GM21515 (cell line): Measurements from ENCODE around the gene ABCG4.
"Not testable (repeated sequence)": the region's sequence is repeated elsewhere in the genome, so short reads cannot be mapped to it uniquely, and the experiment has no call there.

Source experiments
- ATAC-seq: cut with Tn5 transposase; IDR thresholded peaks from one replicate; pipeline ENCODE4 v1.9.1; 2021; ENCODE audit not compliant: unreplicated experiment

Gene ABCG4

DNA sequence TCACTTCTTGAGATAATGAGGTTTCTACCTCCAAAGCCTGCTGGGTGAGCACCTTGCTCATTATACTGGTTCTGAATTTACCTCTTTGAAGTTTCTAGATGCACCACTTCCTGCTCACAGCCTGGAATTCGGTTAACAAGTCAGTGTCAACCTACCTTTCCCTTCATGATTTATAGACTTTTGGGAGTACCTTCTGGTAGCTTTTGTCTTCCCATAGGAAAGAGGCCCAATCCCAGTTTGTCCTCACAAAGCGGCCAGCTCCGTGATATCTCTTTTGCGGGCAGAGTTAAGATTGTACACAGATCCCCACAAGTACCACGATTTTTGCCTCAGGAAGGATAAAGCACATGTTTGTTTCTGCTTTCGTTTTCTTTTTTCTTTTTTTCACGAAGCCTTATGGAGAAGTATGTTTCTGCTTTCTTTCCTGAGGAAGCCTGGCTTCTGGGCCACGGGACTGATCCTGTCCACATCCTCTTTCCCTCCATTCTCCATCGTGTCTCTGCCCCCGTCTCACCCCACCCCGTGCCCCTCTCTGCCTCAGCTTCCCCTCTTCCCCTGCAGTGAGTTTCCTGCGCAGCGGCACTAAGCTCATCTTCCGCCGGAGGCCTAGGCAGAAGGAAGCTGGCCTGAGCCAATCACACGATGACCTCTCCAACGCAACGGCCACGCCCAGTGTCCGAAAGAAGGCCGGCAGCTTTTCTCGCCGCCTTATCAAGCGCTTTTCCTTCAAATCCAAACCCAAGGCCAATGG is 33.2 kb upstream of the ABCG4 start:
- ATAC-seq: no peak

GRCh38 chr11:119116235-119116594 is 32.6 kb upstream of the ABCG4 start:
- ATAC-seq: no peak

GRCh38 chr11:119116601-119117000 is 32.3 kb upstream of the ABCG4 start:
- ATAC-seq: no peak

DNA sequence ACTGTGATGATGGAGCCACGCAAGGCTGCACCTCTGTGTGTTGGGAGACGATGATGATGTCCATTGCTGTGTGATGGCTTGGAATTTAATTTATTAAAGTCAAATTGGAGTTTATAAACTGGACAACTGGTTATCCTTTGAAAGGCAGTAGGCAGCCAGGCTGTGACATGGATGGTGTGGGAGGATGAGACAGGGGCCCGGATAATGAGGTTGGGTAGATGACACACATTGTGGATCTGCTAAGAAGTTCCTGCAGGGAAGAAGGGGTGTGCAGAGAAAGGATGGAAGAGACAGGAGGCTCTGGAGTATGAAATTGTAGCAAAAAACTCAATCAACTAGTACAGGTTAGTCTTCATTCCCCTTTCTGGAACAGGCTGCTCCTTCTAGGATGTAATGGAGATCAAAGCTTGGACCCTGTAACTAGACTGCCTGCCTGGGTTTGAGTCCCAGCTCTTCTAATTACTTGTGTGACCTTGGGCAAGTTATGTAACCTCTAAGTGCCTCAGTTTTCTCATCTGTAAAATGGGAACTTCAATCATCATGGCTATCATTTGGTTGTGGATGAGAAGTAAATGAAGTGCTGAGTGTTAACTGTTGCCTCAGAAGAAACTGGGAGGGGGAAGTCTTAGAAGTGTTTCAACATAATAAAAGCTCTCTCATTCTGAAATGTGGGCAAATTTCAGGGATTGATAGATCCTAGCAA is 31.7 kb upstream of the ABCG4 start:
- no peak for ATAC-seq

DNA sequence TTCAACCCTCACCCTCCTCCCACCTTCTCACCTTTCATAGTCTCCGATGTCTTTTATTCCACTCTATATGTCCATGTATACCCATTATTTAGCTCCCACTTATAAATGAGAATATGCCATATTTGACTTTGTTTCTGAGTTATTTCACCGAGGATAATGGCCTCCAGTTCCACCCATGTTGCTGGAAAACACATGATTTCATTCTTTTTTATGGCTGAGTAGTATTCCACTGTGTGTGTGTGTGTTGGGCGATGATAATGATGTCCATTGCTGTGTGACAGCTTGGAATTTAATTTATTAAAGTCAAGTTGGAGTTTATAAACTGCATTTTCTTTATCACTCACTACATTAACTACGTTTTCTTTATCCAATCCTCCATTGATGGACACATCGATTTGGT is 30.6 kb upstream of the ABCG4 start:
- no peak for ATAC-seq

- ATAC-seq: no peak
These were observed 29.9 kb upstream of the ABCG4 start for GRCh38 chr11:119118946-119119345.

DNA sequence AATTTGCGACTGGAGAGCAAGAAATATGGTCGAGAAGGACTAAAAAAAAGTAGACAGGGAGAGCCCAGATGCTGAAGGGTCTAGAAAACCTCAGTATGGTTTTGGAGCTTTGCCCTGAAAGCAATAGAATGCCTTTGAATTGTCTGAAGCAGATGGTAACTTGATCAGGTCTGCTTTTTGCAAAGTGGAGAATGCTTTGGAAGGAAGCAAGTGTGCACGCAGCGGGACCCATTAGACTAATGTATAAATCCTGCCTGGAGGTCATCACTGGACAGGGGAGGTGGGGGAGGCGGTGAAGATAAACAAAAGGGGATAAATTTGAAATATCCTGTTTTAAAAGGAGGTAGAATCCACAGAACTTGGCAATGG is 28.2 kb upstream of the ABCG4 start:
- ATAC-seq: no peak

- ATAC-seq: peak; percentile 94
These were observed 27.6 kb upstream of the ABCG4 start, which contains the start of gene HINFP for GRCh38 chr11:119121008-119121810. HINFP (plus strand) TSS chr11:119121580; CDS start chr11:119126945, 5,365 bp downstream.

DNA sequence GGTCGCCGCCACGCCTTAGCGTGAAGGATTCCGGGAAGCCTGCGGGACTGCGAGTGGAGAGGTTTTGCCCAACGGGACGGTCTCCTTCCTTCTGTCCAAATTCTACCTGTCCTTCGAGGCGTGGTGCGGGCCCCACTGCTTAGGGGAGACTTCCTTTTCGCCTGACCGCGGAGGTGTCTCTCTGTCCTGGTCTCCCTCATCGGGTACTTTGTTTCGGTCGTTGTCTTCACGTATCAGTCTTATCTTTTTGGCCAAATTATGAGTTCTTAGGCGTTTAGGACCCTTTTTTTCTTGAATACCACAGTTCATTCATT is 27.1 kb upstream of the ABCG4 start:
- ATAC-seq: no peak

DNA sequence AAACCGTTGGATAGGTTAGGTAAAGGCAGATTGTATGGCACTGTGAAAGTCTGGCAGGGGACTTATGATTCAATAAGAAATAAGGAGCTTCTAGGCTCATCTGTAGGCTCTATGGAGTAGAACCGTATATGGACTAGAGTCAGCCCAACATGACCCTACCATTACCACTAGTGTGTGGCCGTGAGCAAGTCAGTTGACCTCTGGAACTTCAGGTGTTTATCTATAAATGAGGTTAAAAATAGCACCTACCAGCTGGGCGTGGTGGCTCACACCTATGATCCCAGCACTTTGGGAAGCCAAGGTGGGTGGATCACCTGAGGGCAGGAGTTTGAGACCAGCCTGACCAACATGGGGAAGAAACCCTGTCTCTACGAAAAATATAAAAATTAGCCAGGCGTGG is 23.0 kb upstream of the ABCG4 start:
- ATAC-seq: no peak

DNA sequence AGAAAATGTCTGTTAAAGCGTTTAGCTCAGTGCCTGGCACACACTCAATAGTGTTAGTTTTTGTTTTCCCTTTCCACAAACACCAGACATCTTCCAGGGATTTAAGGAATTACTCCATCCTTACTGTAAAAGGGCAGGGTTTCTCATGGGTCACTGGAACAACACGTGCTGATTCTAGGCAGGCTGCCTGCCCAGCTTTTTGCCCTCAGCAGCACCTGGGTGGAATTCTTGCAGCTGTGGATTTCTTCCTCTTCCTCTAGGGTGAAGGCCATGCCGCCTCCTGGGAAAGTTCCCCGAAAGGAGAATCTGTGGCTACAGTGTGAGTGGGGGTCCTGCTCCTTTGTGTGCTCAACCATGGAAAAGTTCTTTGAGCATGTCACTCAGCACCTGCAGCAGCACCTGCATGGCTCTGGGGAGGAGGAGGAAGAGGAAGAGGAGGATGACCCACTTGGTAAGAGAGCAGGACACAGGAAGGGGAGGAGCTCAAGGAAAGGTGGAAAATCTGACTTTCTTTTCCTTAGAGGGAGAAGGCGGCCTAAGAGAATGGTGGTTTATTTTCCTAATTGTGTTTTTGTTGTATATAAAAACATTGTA is 22.1 kb upstream of the ABCG4 start:
- ATAC-seq: no peak

DNA sequence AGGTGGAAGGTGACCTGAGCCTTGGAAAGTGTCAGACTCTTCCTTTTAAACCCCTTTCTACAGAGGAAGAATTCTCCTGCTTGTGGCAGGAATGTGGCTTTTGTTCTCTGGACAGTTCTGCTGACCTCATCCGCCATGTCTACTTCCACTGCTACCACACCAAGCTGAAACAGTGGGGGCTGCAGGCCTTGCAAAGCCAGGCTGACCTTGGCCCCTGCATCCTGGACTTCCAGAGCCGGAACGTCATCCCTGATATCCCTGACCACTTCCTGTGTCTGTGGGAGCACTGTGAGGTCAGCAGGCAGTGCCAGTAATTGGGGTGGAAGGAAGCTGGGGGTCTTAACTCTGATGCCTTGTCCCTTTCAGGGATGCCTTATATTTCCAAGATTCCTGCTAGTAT is 18.2 kb upstream of the ABCG4 start:
- ATAC-seq: no peak

DNA sequence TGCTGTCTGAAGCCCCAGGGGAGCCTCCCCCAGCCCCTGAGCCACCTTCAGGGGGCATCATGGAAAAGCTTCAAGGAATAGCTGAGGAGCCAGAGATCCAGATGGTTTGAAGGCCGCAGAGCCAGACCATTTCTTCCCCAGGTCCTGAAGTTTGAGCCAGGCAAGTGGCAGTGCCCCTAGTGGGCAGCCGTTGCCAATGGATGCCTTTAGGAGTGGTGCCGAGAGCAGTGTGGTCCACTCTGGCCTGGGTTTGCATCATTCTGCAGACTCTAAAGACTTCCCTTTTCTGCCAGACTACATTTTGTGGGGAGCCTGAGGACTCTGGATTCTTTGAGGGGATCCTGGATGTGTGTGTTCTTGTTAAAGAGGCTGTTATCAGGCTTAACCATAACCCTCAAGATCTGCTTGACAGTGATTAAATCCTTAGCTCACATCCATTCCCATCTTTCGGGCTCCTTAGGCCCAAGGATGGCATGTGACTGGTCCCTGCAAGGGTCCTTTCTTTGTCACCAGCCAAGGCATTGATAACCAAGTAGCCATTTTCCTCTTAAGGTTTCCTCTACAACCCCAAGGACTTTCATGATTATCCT is 14.4 kb upstream of the ABCG4 start:
- no peak for ATAC-seq

DNA sequence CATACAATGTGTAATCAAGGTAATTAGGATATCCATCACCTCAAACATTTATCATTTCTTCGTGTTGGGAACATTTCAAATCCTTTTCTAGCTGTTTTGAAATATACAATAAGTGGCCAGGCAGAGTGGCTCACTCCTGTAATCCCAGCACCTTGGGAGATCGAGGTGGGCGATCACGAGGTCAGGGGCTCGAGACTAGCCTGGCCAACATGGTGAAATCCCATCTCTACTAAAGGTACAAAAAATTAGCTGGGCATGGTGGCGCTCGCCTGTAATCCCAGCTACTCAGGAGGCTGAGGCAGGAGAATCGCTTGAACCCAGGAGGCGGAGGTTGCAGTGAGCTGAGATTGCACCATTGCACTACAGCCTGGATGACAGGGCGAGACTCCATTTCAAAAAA is 9.6 kb upstream of the ABCG4 start:
- ATAC-seq: not testable (repeated sequence)

DNA sequence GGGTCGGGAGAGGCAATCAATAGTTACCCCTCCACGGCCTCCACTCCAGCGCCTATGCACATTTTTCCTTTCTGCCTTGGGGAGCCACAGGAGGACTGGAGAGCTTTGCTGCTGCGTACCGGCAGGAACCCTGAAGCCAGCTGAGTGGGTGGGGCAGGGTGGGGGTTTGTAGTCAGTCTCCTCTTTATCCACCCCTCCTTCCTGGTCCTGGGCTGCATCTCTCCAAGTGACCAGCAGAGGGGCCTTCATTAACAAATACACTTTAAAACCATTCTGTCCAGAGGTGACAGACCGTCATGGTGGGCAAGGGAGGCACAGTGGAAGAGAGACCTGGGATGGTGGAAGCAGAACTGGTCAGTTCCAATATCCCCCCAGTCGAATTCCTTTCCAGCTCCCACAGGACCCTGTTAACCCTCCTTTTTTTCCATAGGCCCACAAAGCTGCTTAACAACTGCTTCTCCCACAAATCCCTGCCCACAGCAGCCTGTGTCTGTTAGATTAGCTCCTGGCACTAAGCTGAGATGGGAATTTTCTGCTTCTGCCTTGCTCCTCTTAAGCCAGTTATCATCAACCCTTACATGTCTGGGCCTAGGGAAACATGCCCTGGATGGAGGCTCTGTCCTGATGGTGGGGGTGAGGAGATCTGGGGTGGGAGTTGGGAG is 3.9 kb upstream of the ABCG4 start:
- ATAC-seq: no peak

GRCh38 chr11:119145551-119145950 is 3.3 kb upstream of the ABCG4 start:
- no peak for ATAC-seq

DNA sequence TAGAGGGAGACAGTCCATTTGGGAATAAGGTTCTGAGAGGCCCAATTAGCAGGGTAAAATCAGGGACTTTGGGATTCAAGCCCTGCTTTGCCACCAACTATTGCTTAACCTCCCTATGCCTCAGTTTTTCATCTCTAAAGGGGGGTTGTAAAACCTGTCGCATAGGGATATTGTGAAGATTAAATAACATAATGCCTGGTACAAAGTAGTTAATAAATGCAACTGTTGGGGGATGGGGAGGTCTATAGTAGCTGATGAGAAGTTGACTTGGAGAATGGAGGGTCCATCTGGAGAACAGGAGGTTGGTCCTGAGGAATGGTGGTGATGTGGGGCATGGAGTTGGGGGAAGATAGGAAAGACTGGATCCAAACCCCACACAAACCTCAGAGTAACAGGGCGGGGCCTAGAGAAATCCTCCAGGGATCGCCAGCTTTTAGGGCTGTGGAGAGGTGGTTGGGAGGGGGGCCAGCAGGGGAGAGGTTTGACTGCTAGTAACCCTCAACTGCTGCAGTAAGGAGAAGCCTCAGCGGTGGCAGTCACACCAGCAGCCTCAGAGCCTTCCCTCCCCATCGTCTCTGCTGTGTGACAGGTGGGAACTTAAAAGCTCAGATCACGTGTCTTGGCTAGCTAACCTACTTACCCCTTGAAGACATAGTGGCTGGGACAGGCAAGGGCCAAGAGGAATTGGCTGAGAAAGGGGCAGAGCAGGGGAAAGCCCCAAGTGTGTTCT is 1.1 kb upstream of the ABCG4 start:
- ATAC-seq: no peak

- no peak for ATAC-seq
These were observed 183 bp upstream of the ABCG4 start for GRCh38 chr11:119148720-119149017.

GRCh38 chr11:119149786-119150275 is 979 bp downstream of the ABCG4 start:
- no peak for ATAC-seq

DNA sequence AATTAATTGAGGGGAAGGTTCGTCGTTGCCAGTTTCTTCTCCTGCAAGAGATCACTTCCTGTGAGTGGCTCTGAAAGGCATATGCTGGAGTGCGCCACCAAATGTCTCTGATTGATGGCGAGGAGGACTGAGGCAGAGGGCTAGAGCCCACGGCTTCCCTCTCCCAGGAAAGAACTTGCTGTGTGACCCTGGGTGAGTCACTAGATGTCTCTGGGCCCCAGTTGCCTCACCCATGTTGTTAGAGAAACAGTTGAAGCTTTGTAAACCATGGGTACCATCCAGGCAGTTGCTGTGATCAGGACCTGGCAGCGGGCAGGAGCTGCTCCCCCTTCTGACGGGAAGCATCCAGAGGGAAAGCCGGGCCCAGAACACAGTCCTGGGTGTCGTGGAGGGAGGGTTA is 3.2 kb downstream of the ABCG4 start:
- no peak for ATAC-seq
